GM18507 (cell line): ENCODE measurements around the gene MUC6.

ENCODE experiments used
- DNase-seq: peaks from one replicate; pipeline ENCODE4 v3.0.0; 2011; ENCODE audit warnings: low read depth; ENCODE audit not compliant: insufficient read length; ENCODE audit errors: extremely low spot score
- FAIRE-seq: peaks from 2 replicates; lab custom pipeline; 2011; peaks lifted over from hg19 to GRCh38; lab: Jason Lieb, UNC

MUC6 gene

DNA sequence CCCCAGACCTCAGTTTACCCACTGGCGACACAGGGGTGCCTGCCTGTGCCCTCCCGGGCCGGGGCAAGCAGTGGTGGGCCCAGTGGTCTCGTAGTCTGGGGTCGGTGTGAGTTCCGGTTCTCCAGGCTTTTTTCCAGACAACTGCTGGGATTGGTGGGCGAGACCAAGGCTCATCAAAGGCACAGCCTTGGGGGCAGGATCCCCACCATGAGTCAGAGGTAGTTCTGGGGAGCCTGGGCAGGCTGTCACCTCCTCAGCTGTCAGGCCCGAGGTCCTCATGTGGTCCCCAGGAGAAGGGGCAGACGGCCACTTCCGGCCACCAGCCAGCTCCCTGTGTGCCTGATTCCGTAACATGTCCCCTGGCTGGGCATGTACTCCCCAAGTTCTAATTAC lies 37.3 kb upstream of the MUC6 start:
- no peak for FAIRE-seq
- DNase-seq, result no peak

GRCh38 chr11:1073261-1073724 lies 36.8 kb upstream of the MUC6 start:
- no peak for FAIRE-seq
- no peak for DNase-seq

GRCh38 chr11:1072821-1073231 lies 36.3 kb upstream of the MUC6 start:
- DNase-seq, result no peak
- FAIRE-seq, result no peak

- no peak for FAIRE-seq
- DNase-seq, result no peak
Measured at GRCh38 chr11:1072116-1072820, 35.8 kb upstream of the MUC6 start.

GRCh38 chr11:1071571-1072115 lies 35.1 kb upstream of the MUC6 start:
- no peak for DNase-seq
- FAIRE-seq, result no peak

- no peak for DNase-seq
- no peak for FAIRE-seq
Measured at GRCh38 chr11:1070594-1071462, 34.3 kb upstream of the MUC6 start.

DNA sequence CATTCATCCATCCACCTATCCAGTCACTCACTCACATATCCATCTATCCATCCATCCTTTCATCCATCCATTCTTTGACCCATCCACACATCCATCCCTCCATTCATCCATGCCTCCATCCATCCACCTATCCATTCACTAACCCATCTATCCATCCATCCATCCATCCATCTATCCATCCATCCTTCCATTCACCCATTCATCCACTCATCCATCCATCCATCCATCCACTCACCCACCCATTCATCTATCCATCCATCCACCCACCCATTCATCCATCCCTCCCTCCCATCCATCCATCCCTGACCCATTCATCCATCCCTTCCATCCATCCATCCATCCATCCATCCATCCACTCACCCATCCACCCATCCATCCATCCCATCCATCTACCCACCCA lies 33.2 kb upstream of the MUC6 start:
- FAIRE-seq (no peak), DNase-seq (no peak)

GRCh38 chr11:1067812-1068496 lies 31.4 kb upstream of the MUC6 start:
- FAIRE-seq (no peak), DNase-seq (no peak)

- FAIRE-seq (no peak), DNase-seq (no peak)
Measured at GRCh38 chr11:1064167-1064566, 27.6 kb upstream of the MUC6 start.

DNA sequence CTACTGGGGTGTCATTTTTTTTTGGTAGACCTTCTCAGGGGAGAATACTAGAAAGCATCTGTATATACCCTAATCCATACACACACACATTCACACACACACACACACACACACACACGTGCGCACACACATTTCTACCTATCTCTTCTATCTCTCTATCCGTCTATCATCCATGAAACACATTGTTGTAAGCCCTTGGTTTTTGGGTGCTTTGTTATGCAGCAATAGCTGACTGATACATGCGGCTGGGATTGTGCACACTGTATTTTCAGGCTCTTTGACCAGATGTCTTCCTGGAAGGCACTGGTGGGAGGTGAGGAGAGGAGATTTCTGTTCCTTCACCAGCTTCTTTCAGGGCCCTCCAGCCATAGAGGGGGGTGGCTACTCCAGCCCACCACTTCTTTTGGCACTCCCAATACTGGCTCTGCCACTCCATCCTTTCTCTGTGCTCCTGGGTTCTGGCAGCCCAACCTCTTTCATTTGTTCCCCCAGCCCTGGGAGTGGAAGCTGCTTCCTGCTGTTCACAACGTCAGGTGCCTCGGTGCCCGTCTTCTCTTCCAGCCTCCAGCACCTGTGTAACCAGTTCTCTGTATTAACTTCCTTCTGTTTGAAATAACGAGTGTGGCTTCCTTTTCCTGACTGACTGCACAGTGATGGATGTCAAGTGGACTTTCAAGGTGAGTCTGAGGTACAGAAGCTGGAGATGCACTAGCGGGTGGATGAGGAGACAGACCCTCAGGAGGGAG lies 25.7 kb upstream of the MUC6 start:
- DNase-seq (no peak), FAIRE-seq (no peak)

DNA sequence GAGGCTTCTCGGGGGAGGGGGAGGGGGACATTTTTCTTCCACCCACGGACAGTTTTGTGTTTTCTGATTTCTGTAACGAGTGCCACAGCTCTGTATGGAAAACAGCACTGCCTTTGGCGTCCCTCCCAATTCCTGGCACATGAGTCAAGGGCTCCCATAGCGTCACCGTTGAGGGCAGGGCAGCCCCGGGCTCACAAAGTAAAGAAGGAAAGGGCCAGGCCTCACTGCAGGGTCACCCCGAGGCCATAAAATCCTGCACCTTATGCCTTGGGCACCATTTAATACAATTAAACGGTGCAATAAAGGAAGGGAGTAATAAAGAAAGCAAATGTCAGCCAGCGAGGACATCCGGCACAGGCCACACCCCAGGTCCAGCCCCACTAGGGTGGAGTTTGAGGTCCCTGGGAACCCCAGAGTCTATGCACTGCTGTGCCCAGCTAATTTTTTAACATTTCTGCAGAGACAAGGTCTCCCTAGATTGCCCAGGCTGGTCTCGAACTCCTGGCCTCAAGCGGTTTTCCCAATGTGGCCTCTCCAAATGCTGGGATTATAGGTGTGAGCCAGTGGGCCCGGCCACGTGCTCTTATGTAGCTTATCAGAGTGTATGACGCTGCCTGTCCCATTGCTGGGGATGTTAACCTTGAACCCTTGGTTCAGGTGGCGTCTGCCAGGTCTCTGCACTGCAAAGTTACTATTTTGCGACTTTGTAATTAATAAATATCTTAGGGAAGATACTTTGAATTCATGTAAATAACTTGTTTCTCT lies 24.5 kb upstream of the MUC6 start:
- DNase-seq (no peak), FAIRE-seq (no peak)

- no peak for DNase-seq
- FAIRE-seq, result no peak
Measured at GRCh38 chr11:1060410-1060809, 23.9 kb upstream of the MUC6 start.

DNA sequence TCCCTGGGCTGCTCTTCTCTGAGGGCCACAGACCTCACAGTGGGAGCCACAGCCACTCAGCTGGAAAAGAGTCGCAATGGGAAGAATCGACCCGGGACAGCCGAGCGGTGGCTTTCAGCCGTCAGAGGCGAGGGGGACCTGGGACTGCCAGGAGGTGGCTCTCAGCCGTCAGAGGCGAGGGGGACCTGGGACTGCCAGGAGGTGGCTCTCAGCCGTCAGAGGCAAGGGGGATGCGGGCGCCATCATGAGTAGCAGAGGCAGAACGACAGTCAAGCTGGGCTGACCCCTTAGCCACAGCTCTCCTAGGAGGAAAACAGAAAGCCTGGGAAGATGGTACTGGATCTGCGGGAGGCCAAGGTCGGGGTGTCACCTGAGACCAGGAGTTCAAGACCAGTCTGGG lies 23.2 kb upstream of the MUC6 start:
- FAIRE-seq (no peak), DNase-seq (no peak)

GRCh38 chr11:1057806-1058205 lies 21.3 kb upstream of the MUC6 start:
- DNase-seq (no peak), FAIRE-seq (no peak)

GRCh38 chr11:1055990-1056771 lies 19.7 kb upstream of the MUC6 start:
- FAIRE-seq (no peak), DNase-seq (no peak)

DNA sequence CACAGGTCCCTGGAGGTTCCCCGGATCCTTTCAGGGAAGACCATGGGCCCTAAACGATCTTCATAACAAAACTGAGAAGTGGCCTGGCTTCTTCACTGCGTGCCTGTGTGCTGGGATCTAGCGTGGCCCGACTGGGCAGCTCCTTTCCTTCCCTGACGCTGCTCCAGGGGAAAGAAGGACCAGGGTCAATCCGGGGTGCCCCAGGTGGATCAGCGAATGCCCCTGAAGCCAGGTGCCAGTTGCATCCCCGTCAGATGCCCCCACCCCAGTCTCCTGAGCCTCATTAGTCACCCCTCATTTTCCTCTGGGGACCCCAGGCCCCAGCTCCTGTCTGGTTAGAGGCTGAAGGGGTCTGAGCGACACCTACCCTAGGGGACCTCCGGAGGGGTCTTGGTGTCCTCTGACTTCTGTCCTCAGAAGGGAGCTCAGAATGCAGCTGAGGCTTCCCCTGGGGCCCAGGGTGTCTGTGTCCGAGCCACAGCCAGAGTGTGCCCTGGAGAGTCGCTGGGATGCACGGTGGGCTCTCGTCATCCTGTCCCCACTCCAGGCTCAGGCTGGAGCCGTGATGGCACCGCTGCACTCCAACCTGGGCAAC lies 18.7 kb upstream of the MUC6 start:
- FAIRE-seq (no peak), DNase-seq (no peak)
